Umbilical cord (tissue), 2 donors: Measurements from ENCODE around the gene CANT1. TPM values are rescaled to one million over a fixed set of nuclear protein-coding genes. Genes with fewer than 3 reads are reported as not detected.

ENCODE experiments used
- DNase-seq: peaks from one replicate; pipeline ENCODE4 v3.0.0-alpha.2; 2015; ENCODE audit warnings: low spot score
- total RNA-seq: library from RNA; depleted of rRNA; stranded (reverse); fragments of >200 nt; gene quantifications from one replicate; pipeline ENCODE4 v1.2.3, GENCODE V29; 2014; ENCODE audit warnings: low replicate concordance; ENCODE audit not compliant: insufficient read depth

The CANT1 gene
- total RNA-seq, 1 donor from 2014 or later, result 21.4 TPM

- DNase-seq, result no peak
Observed at GRCh38 chr17:78995761-78996451, 13.7 kb downstream of the CANT1 start.

- DNase-seq, result no peak
Observed at GRCh38 chr17:78995022-78995760, 14.4 kb downstream of the CANT1 start.

- DNase-seq, result no peak
Observed at GRCh38 chr17:78993981-78994671, 15.4 kb downstream of the CANT1 start.

DNA sequence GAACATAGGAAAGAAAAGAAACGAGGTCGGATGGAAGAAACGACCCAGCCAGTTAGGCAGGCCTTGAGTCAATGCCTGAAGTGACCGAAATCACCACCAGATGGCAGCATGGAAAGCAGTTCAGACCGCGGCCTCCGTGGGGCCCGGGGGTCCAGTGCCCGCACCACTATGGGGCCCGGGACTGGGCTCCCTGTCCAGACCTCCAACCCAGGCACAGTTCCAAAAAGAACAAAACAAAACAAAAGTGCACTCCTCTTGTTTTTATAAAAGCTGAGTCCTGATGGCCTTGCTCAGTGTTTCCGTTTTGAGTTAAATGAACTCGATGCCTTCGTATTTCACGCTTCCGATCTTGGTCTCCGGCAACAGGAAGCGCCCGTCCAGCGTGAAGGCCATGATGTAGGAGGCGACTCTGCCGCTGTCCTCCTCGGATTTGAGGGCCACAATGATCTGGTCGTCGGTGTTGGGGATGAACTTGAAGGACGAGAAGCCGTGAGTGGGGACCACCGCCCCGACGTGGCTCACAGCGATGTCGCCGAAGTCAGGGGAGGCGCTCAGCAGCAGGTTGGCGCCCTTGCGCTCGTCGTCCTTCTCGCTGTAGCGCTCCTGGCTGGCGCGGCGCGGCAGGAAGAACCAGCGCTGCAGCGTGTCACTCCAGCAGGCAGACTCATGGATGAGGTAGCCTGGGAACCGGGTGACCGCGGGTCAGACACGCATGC, 16.2 kb downstream of the CANT1 start:
- peak; percentile 42 for DNase-seq

- no peak for DNase-seq
Observed at GRCh38 chr17:78992542-78993212, 16.9 kb downstream of the CANT1 start.

- no peak for DNase-seq
Observed at GRCh38 chr17:78991906-78992532, 17.5 kb downstream of the CANT1 start.

DNA sequence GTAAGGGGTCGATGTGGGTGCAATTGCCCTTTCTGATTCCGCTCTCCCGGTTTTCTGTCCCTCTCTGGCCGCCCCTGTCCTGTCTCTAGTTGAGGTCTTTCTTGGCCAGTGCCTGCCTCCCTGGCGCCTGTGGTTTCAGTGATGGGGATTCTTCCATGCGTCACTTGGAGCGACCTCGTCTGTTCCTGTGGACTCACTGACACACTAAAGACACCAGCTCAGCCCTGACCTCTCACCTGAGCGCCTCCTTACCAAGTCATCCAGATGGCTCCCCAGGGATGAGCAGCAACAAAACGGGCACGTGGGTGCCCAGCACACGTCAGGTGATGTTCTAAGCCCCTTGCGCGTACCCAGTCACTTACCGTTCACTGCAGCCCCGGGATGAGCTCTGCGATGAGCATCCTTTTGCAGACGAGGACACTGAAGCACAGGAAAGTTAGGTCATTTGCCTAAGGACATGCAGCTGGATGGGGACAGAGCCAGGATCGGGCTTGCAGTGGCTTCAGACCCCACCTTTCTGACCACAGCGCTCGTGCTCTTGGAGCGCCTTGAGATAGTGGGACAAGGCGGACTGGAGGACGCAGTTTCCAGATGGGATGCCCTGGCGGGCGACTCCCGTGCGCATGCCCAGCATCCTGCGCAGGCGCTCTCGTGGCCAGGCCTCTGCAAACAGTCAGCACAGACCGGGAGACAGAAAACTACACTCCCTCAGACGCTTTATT, 18.4 kb downstream of the CANT1 start:
- no peak for DNase-seq

DNA sequence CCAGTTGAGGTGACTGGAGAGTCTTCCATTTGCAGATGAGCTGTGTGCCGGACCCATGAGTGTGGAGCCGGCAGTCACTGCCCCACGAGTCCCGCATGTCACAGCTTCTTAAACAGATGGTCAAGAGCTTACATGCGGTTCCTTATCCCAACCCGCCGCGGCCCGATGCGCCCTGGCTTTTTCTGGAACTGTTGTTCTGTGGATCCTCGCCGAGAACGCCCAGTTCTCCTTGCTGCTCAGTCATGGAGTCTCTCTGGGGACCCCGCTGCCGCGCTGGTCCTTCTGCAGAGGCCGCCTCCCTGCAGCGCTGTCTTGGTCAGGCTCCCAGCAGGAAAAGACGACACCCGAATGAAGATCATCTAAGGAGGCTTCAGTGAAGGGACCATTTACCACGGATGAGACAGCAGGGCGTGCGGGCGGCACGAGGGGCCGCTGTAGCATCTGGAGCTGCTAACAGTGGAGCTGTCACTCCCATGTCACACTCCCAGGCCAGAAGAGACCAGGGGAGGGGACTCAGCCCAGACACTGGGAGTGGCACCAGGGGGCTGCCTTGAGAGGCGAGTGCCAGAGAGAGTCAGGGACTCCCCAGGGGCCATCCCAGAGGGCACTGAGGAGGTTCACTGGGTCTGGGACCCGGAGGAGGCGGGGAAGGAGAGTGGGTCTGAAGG, 19.1 kb downstream of the CANT1 start:
- no peak for DNase-seq

GRCh38 chr17:78988152-78988551, 21.4 kb downstream of the CANT1 start:
- no peak for DNase-seq

DNA sequence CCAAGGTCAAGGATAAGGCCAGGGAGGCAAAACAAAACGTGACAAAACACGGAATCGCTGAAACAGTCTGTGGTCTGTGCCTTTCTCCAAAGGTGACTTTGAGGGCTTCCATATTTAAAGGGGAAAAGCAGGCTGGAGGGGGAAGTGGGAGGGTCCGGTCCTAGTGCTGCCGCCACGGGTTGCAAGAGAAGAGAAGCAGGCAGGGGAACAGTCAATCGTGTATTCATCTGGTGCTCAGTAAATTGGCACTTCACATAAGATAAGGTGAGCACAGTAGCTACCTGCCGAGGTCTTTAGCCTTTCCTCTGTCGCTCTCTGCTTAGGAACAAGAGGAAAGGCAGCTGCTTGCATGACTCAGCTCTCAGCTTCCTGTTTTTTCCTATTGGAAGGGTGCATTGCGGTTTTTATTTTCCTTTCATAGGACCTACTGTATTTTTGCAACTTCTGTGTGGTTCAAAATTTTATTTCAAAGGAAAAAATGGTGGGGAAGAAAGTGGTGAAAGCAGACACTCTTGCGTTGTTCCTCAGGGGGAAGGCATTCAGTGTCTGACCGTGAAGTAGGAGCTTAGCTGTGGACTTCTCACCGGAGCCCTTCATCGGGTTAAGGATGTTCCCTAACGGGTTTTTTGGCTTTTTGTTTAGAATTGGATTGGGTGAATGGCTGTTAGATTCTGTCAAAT, 22.8 kb downstream of the CANT1 start:
- DNase-seq, result peak; percentile 53

DNA sequence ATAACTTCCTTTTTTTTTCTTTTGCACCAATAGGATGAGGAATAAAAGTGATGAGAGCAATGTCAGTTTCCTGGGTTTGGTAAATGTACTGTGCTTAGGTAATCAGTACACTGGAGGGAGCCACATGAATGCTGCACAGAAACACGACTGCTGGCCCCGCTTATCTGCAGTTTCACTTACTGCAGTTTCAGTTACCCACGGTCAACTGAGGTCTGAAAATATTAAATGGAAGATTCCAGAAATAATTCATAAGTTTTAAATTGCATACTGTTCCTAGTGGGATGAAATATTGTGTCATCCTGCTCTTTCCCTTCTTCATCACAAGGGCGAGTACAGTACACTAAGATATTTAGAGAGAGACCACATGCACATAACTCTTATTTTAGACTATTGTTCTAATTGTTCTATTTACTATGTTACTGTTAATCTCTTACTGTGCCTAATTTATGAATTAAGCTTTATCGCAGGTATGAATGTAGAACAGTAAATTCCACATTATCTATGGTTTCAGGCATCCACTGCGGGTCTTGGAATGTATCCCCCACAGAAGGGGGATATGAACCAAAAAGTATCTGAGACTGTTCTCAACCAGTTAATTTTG, 23.4 kb downstream of the CANT1 start:
- peak; percentile 37 for DNase-seq

GRCh38 chr17:78985395-78985794, 24.2 kb downstream of the CANT1 start:
- no peak for DNase-seq

DNA sequence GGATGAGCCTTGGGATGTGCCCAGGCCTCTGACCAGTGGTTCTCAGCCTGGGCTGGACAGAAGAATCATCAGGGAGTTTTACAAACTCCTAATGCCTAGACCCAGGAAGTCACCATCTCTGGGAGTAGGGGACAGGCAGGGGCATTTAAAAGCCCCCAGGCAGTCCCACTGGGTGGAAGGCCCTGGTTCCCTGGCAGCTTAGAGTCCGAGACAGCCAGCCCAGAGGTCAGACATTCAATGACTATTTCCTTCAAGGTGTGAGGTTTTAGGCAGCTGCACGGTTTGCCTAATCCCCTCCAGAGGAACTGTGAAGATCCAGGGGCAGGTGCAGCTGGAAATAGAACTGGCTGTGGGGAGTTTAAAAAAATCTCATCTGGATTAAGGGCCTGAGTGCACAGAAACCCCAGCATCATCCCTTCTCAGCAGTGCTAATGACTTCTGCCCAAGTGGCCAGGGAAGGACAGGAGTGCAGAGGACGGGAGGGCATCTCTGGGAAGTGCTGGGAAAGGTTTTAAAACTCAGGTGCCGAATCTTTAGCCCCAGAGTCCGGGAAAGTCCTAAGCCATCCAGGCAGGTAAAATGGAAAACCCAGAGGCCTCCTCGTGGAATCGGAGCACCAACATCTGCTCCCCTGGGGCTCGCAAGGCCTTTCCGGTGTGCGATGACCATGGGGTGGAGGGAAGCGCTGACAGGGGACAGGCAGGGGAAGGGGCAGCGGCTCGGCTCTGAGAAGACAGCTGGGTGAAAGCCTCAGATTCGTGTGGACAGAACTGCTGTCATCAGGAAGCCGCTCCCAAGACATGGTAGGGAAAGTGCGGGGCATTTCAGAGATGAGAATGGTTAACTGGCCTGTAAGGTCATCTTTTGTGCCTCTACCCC, 28.3 kb downstream of the CANT1 start:
- no peak for DNase-seq

DNA sequence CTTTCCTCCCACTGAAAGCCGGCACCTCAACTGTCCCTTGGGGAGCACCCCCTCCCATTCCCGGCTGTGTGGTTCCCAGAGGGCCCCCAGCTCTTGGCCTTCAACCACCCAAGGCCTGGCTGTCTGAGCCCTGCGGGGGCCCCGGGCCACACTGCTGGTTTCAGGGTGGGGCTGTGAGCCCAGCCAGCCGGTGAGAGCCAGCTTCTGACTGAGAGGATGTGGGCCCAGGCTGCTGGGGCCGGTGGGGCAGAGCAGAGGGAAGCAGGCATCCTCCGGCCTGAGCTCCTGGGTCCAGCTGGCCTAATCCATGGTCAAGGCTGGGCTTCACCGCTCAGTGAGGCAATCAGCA, 29.0 kb downstream of the CANT1 start:
- no peak for DNase-seq

GRCh38 chr17:78979780-78980623, 29.6 kb downstream of the CANT1 start, which contains the start of gene LGALS3BP:
TSS of gene LGALS3BP (minus strand) at chr17:78979923. CDS start at chr17:78977191, 2,732 bp downstream.
- peak; percentile 91 for DNase-seq
